K562 (cell line): Measurements from ENCODE around the gene ACBD6. TPM values are rescaled to one million over a fixed set of nuclear protein-coding genes. Genes with fewer than 3 reads are reported as not detected.

Experiments used
- BCL6 ChIP-seq: fragments of 250-450 bp; sonication (Bioruptor Pico); IDR thresholded peaks from 2 replicates; pipeline ENCODE4 v1.4.0; 2020
- CBFA2T3 ChIP-seq: fragments of 450-650 bp; IDR thresholded peaks from 2 replicates; pipeline ENCODE4 v1.6.1; 2017
- E2F4 ChIP-seq: sonication (generic); formaldehyde crosslinking; IDR thresholded peaks from 2 replicates; pipeline ENCODE4 v1.8.0; 2022; ENCODE audit warnings: mild to moderate bottlenecking, low read depth, missing genetic modification reagents
- IRF9 ChIP-seq: fragments of 450-650 bp; IDR thresholded peaks from 2 replicates; pipeline ENCODE4 v1.6.1; 2016; ENCODE audit warnings: missing biosample characterization, missing genetic modification characterization
- MAX ChIP-seq: sonication (generic); formaldehyde crosslinking; IDR thresholded peaks from 2 replicates; pipeline ENCODE4 v1.9.0; 2022; ENCODE audit warnings: mild to moderate bottlenecking, missing genetic modification reagents
- MBD2 ChIP-seq: sonication (generic); IDR thresholded peaks from 2 replicates; pipeline ENCODE4 v1.6.1; 2016; ENCODE audit warnings: low read depth, borderline replicate concordance
- MEIS2 ChIP-seq: fragments of 450-650 bp; IDR thresholded peaks from 2 replicates; pipeline ENCODE4 v1.6.1; 2014; ENCODE audit warnings: mild to moderate bottlenecking; ENCODE audit not compliant: partially characterized antibody
- POLR2A ChIP-seq: fragments of 450-650 bp; conservative IDR thresholded peaks from 2 replicates; pipeline ENCODE4 v1.6.1; 2016
- POLR2G ChIP-seq: fragments of 200-400 bp; formaldehyde crosslinking; IDR thresholded peaks from 2 replicates; pipeline ENCODE4 v1.6.1; 2017; ENCODE audit warnings: low read depth, mild to moderate bottlenecking, antibody characterized with exemption, low read length, moderate library complexity
- SIN3B ChIP-seq: fragments of 450-650 bp; IDR thresholded peaks from 2 replicates; pipeline ENCODE4 v1.6.1; 2017; ENCODE audit warnings: low read depth, mild to moderate bottlenecking, moderate library complexity
- SRSF3 ChIP-seq: fragments of 200-400 bp; formaldehyde crosslinking; IDR thresholded peaks from 2 replicates; pipeline ENCODE4 v1.6.1; 2016; ENCODE audit warnings: mild to moderate bottlenecking, low read length, moderate library complexity; ENCODE audit not compliant: insufficient read depth
- TAL1 ChIP-seq: fragments of 450-650 bp; IDR thresholded peaks from 2 replicates; pipeline ENCODE4 v1.6.1; 2016; ENCODE audit warnings: mild to moderate bottlenecking
- THAP7 ChIP-seq: fragments of 250-450 bp; sonication (Bioruptor Pico); IDR thresholded peaks from 2 replicates; pipeline ENCODE4 v1.5.0; 2021
- ZKSCAN1 ChIP-seq: fragments of 150-350 bp; IDR thresholded peaks from 2 replicates; pipeline ENCODE4 v1.6.1; 2016; ENCODE audit warnings: low read depth, low read length
- ZNF277 ChIP-seq: fragments of 250-450 bp; sonication (Bioruptor Pico); IDR thresholded peaks from 2 replicates; pipeline ENCODE4 v1.8.0; 2022; ENCODE audit warnings: inconsistent platforms, mild to moderate bottlenecking, moderate library complexity, borderline replicate concordance
- ZNF354B ChIP-seq: fragments of 250-450 bp; sonication (Bioruptor Pico); IDR thresholded peaks from 2 replicates; pipeline ENCODE4 v1.4.0; 2020
- ZNF695 ChIP-seq: fragments of 450-650 bp; formaldehyde crosslinking; IDR thresholded peaks from 2 replicates; pipeline ENCODE4 v1.4.0; 2020; ENCODE audit warnings: mild to moderate bottlenecking, moderate library complexity
- polyA plus RNA-seq, 8 experiments: library from polyadenylated mRNA; depleted of rRNA in 4 of 8; stranded (reverse) in 5 of 8; unstranded in 3 of 8; fragments of >200 nt; fragmentation: Nextera tagmentation in 2 of 8; fragmentation: Illumina TruSeq in 1 of 8; extraction: Ambion mirVana in 2 of 8; extraction: Trizol in 1 of 8; gene quantifications; 2 replicates each; pipeline versions ENCODE4 v1.2.1 to v1.2.3, GENCODE V29; 2011 to 2014; ENCODE audit warnings: inconsistent platforms in 1 of 8, missing spikeins in 1 of 8
- total RNA-seq, 7 experiments: library from RNA; depleted of rRNA in 6 of 7; stranded (reverse); fragments of >200 nt in 6 of 7; fragmentation: Illumina TruSeq in 2 of 7; extraction: Trizol in 2 of 7; gene quantifications; 2 replicates each; pipeline versions ENCODE4 v1.2.1 to v1.2.3, GENCODE V29; 2011 to 2021; ENCODE audit warnings: low replicate concordance in 1 of 7
- TF ChIP-seq, protein P1 (sequence below): fragments of 250-450 bp; sonication (Bioruptor Pico); IDR thresholded peaks from 2 replicates; pipeline ENCODE4 v1.9.0; 2021; ENCODE audit warnings: mild to moderate bottlenecking
- TF ChIP-seq, protein P2 (sequence below): fragments of 250-450 bp; sonication (Bioruptor Pico); IDR thresholded peaks from 2 replicates; pipeline ENCODE4 v1.5.0; 2021; ENCODE audit warnings: mild to moderate bottlenecking, borderline replicate concordance
- TF ChIP-seq, protein P3 (sequence below): fragments of 250-450 bp; sonication (Bioruptor Pico); IDR thresholded peaks from 2 replicates; pipeline ENCODE4 v1.9.0; 2021; ENCODE audit warnings: mild to moderate bottlenecking, inconsistent platforms

ACBD6 gene
- total and polyA plus RNA-seq, 9 of the 15 experiments (the other 6 are each of a cell fraction or from before 2014, with no cell fraction given): 16.9 to 107 (median 77.7) TPM

GRCh38 chr1:180282401-180283044 is 219.9 kb downstream of the ACBD6 start (continued):
- TF ChIP-seq MAX (CRISPR knock-in tag) (no peak), ZNF354B (no peak), MEIS2 (peak; percentile 73), POLR2A (no peak), ZNF277 (CRISPR knock-in tag) (no peak), THAP7 (CRISPR knock-in tag) (no peak), MBD2 (no peak), TAL1 (0 out of 2 replicates have a peak, but pooled peaks have one; percentile 6), ZKSCAN1 (no peak), SRSF3 (no peak), CBFA2T3 (0 out of 2 replicates have a peak, but pooled peaks have one; percentile 24), SIN3B (no peak), ZNF695 (CRISPR knock-in tag) (no peak), IRF9 (no peak), E2F4 (CRISPR knock-in tag) (no peak), POLR2G (no peak), BCL6 (no peak)
- TF ChIP-seq, protein P1, sequence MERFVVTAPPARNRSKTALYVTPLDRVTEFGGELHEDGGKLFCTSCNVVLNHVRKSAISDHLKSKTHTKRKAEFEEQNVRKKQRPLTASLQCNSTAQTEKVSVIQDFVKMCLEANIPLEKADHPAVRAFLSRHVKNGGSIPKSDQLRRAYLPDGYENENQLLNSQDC: no peak
- TF ChIP-seq, protein P2, sequence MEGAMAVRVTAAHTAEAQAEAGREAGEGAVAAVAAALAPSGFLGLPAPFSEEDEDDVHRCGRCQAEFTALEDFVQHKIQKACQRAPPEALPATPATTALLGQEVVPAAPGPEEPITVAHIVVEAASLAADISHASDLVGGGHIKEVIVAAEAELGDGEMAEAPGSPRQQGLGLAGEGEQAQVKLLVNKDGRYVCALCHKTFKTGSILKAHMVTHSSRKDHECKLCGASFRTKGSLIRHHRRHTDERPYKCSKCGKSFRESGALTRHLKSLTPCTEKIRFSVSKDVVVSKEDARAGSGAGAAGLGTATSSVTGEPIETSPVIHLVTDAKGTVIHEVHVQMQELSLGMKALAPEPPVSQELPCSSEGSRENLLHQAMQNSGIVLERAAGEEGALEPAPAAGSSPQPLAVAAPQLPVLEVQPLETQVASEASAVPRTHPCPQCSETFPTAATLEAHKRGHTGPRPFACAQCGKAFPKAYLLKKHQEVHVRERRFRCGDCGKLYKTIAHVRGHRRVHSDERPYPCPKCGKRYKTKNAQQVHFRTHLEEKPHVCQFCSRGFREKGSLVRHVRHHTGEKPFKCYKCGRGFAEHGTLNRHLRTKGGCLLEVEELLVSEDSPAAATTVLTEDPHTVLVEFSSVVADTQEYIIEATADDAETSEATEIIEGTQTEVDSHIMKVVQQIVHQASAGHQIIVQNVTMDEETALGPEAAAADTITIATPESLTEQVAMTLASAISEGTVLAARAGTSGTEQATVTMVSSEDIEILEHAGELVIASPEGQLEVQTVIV: no peak
- TF ChIP-seq, protein P3, sequence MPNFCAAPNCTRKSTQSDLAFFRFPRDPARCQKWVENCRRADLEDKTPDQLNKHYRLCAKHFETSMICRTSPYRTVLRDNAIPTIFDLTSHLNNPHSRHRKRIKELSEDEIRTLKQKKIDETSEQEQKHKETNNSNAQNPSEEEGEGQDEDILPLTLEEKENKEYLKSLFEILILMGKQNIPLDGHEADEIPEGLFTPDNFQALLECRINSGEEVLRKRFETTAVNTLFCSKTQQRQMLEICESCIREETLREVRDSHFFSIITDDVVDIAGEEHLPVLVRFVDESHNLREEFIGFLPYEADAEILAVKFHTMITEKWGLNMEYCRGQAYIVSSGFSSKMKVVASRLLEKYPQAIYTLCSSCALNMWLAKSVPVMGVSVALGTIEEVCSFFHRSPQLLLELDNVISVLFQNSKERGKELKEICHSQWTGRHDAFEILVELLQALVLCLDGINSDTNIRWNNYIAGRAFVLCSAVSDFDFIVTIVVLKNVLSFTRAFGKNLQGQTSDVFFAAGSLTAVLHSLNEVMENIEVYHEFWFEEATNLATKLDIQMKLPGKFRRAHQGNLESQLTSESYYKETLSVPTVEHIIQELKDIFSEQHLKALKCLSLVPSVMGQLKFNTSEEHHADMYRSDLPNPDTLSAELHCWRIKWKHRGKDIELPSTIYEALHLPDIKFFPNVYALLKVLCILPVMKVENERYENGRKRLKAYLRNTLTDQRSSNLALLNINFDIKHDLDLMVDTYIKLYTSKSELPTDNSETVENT (CRISPR knock-in tag): no peak
